ENCODE measurements around the gene MSH3. TPM values are rescaled to one million over a fixed set of nuclear protein-coding genes. Genes with fewer than 3 reads are reported as not detected.

The MSH3 gene
- total and polyA plus RNA-seq, 12 donors: 2.6 to 15.1 (median 11.6) TPM

GRCh38 chr5:80609692-80610091 is 44.8 kb upstream of the MSH3 start:
- ATAC-seq (no peak), DNase-seq (no peak)
- Histone ChIP-seq H3K36me3 (no peaks in the 10 kb centered on the region), H3K4me1 (no peaks in the 10 kb centered on the region), H3K4me3 (no peak overlapping the region), H3K9me3 (peaks cover 0 to 21% (median 0%) of the 10 kb centered on the region in 11 donors), H3K27me3 (no peaks in the 10 kb centered on the region), H3K27ac (no peak overlapping the region)
- WGBS, 2 donors: 77 to 89% methylated on average over 1 of the region's 1 CpG
- intact Hi-C loops (cut with DNase I): no loop called here
- no peak for TF ChIP-seq CTCF (IDR thresholded peaks at IDR 0.05)

- no peak overlapping the region for H3K4me3 ChIP-seq
- 80% methylated on average over 17 of the region's 17 CpGs for WGBS, 2 donors
- H3K9me3 ChIP-seq: peaks cover 0 to 4% (median 0%) of the 10 kb centered on the region in 11 donors
- no peak overlapping the region for H3K27ac ChIP-seq
- TF ChIP-seq CTCF (IDR thresholded peaks at IDR 0.05): no peak
- no peak for DNase-seq
- intact Hi-C loops (cut with DNase I): no loop called here
- no peaks in the 10 kb centered on the region for H3K27me3 ChIP-seq
- no peak for ATAC-seq
- H3K36me3 ChIP-seq: no peaks in the 10 kb centered on the region
- H3K4me1 ChIP-seq: no peaks in the 10 kb centered on the region
Observed at GRCh38 chr5:80615266-80615914, 39.1 kb upstream of the MSH3 start.

- no peak for DNase-seq
- Histone ChIP-seq H3K4me3 (no peak overlapping the region), H3K9me3 (no peaks in the 10 kb centered on the region), H3K36me3 (no peaks in the 10 kb centered on the region), H3K27ac (no peak overlapping the region), H3K27me3 (no peaks in the 10 kb centered on the region), H3K4me1 (peaks cover 0 to 3% (median 0%) of the 10 kb centered on the region in 9 donors)
- WGBS, 2 donors: 96 to 97% methylated on average over 4 of the region's 4 CpGs
- intact Hi-C loops (cut with DNase I): no loop called here
- TF ChIP-seq CTCF (IDR thresholded peaks at IDR 0.05): no peak
- ATAC-seq: no peak
Observed at GRCh38 chr5:80618438-80618837, 36.0 kb upstream of the MSH3 start.

- no peak overlapping the region for H3K27ac ChIP-seq
- TF ChIP-seq CTCF (IDR thresholded peaks at IDR 0.05): no peak
- no peaks in the 10 kb centered on the region for H3K9me3 ChIP-seq
- H3K4me3 ChIP-seq: no peak overlapping the region
- WGBS, 2 donors: 88 to 97% methylated on average over 1 of the region's 1 CpG
- H3K36me3 ChIP-seq: no peaks in the 10 kb centered on the region
- intact Hi-C loops (cut with DNase I): no loop called here
- H3K4me1 ChIP-seq: peaks cover 0 to 7% (median 0%) of the 10 kb centered on the region in 9 donors
- ATAC-seq: no peak
- no peaks in the 10 kb centered on the region for H3K27me3 ChIP-seq
- no peak for DNase-seq
Observed at GRCh38 chr5:80619086-80619485, 35.4 kb upstream of the MSH3 start.

Measured in heart right ventricle (tissue), 16 donors.